SH-SY5Y (cell line): ENCODE results near the gene RPS26.

Source experiments
- GATA2 ChIP-seq: IDR thresholded peaks from 2 replicates; pipeline ENCODE4 v1.6.1; 2011; ENCODE audit warnings: mild to moderate bottlenecking, low read depth, low read length
- GATA3 ChIP-seq: IDR thresholded peaks from 2 replicates; pipeline ENCODE4 v1.6.1; 2011; ENCODE audit warnings: low read depth, mild to moderate bottlenecking, low read length, moderate library complexity

RPS26 gene

GRCh38 chr12:56041552-56042429 lies at the start of gene RPS26:
Gene RPS26 (plus strand): TSS chr12:56041918. CDS start chr12:56042167, 249 bp downstream.
- no peak for TF ChIP-seq GATA2

GRCh38 chr12:55993230-55993853 lies 48.4 kb upstream of the RPS26 start:
- TF ChIP-seq GATA2 (no peak), GATA3 (no peak)

GRCh38 chr12:55995366-55995765 lies 46.4 kb upstream of the RPS26 start:
- no peak for TF ChIP-seq GATA2
- TF ChIP-seq GATA3 = no peak

- no peak for TF ChIP-seq GATA2
- no peak for TF ChIP-seq GATA3
These were observed 45.5 kb upstream of the RPS26 start for GRCh38 chr12:55996201-55996714.

GRCh38 chr12:55996715-55997534 lies 44.8 kb upstream of the RPS26 start, which contains the start of gene SUOX:
Gene SUOX (plus strand): TSS chr12:55997276. CDS start chr12:56002222, 4,946 bp downstream.
- TF ChIP-seq GATA3 = no peak

- no peak for TF ChIP-seq GATA2
- no peak for TF ChIP-seq GATA3
These were observed 44.2 kb upstream of the RPS26 start for GRCh38 chr12:55997535-55997859.

GRCh38 chr12:56001487-56002100 lies 40.1 kb upstream of the RPS26 start:
- TF ChIP-seq GATA2 = no peak
- no peak for TF ChIP-seq GATA3

- TF ChIP-seq GATA3 (no peak), GATA2 (no peak)
These were observed 37.5 kb upstream of the RPS26 start for GRCh38 chr12:56004211-56004610.

GRCh38 chr12:56007564-56008559 lies 33.9 kb upstream of the RPS26 start:
- TF ChIP-seq GATA2 (no peak), GATA3 (no peak)

GRCh38 chr12:56010111-56010570 lies 31.6 kb upstream of the RPS26 start:
- TF ChIP-seq GATA3 (no peak), GATA2 (no peak)

- no peak for TF ChIP-seq GATA2
- TF ChIP-seq GATA3 = no peak
These were observed 30.1 kb upstream of the RPS26 start for GRCh38 chr12:56011509-56012090.

- no peak for TF ChIP-seq GATA2
- no peak for TF ChIP-seq GATA3
These were observed 28.2 kb upstream of the RPS26 start for GRCh38 chr12:56013482-56013881.

GRCh38 chr12:56014205-56014604 lies 27.5 kb upstream of the RPS26 start:
- no peak for TF ChIP-seq GATA2
- TF ChIP-seq GATA3 = no peak
